Measurements from ENCODE around the gene LMBR1L.

Gene LMBR1L

DNA sequence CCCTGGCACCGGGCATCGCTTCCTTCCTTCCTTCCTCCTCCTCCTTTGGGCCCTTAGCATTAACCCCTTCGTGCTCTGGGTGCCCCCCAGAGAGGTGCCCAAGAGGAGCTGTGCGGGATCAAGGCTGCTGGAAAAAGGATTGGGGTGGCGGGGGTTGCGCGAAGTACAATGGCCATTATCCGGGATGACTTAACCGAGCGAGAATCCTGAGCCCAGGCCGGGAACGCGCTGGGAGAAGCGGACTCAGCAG is 18.9 kb downstream of the LMBR1L start (continued):
- TF ChIP-seq, protein P1, sequence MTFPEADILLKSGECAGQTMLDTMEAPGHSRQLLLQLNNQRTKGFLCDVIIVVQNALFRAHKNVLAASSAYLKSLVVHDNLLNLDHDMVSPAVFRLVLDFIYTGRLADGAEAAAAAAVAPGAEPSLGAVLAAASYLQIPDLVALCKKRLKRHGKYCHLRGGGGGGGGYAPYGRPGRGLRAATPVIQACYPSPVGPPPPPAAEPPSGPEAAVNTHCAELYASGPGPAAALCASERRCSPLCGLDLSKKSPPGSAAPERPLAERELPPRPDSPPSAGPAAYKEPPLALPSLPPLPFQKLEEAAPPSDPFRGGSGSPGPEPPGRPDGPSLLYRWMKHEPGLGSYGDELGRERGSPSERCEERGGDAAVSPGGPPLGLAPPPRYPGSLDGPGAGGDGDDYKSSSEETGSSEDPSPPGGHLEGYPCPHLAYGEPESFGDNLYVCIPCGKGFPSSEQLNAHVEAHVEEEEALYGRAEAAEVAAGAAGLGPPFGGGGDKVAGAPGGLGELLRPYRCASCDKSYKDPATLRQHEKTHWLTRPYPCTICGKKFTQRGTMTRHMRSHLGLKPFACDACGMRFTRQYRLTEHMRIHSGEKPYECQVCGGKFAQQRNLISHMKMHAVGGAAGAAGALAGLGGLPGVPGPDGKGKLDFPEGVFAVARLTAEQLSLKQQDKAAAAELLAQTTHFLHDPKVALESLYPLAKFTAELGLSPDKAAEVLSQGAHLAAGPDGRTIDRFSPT (tag by site-specific recombination; IDR thresholded peaks at IDR 0.05) = peak; percentile 32; the same call in 1 of the 2 replicates

- Histone ChIP-seq H3K36me3 (ENCODE audit: control insufficient read depth in 2 of 2, insufficient read depth in 1 of 2, low read length in 2 of 2) (peaks cover 2 to 10% of the 10 kb centered on the region in 2 experiments; a peak in 1 of 3 replicates), H3K4me3 (ENCODE audit: low read depth, low read length) (no peak overlapping the region), H3K27ac (ENCODE audit: extremely low read depth, low read depth, low read length) (no peak overlapping the region), H3K4me1 (ENCODE audit: control insufficient read depth, insufficient read depth, low read length) (no peaks in the 10 kb centered on the region), H3K9me3 (ENCODE audit: control insufficient read depth, insufficient read depth, low read depth, low read length) (no peaks in the 10 kb centered on the region)
- CTCF ChIA-PET = interaction anchor here (0.6 to 5.0 kb wide), 20 partner anchors 10 to 103 kb away, joined by 3 to 74 read pairs (median 6); partner anchors contain the start of genes LMBR1L and RHEBL1
- POLR2A ChIA-PET = interaction anchor here (0.7 to 4.8 kb wide), 5 partner anchors 22 to 40 kb away, joined by 3 to 28 read pairs (median 6); partner anchors contain the start of genes RHEBL1 and TUBA1B
- TF ChIP-seq ZNF335 (tag by site-specific recombination; conservative IDR thresholded peaks at IDR 0.05) (no peak), CTCF (tag by site-specific recombination; IDR thresholded peaks at IDR 0.05) (no peak), ZBTB8A (tag by site-specific recombination; IDR thresholded peaks at IDR 0.05) (no peak), ZNF174 (tag by site-specific recombination; IDR thresholded peaks at IDR 0.05) (no peak), ZFP37 (tag by site-specific recombination; IDR thresholded peaks at IDR 0.05) (no peak), ZNF16 (tag by site-specific recombination; IDR thresholded peaks at IDR 0.05; ENCODE audit: low read depth) (no peak), IKZF3 (tag by site-specific recombination; IDR thresholded peaks at IDR 0.05) (no peak), ZNF561 (tag by site-specific recombination; IDR thresholded peaks at IDR 0.05; ENCODE audit: borderline replicate concordance) (no peak), ZNF23 (tag by site-specific recombination; IDR thresholded peaks at IDR 0.05; ENCODE audit: borderline replicate concordance) (no peak), REPIN1 (tag by site-specific recombination; IDR thresholded peaks at IDR 0.05; ENCODE audit: low read depth) (no peak), KLF8 (tag by site-specific recombination; IDR thresholded peaks at IDR 0.05) (no peak), ZNF76 (tag by site-specific recombination; IDR thresholded peaks at IDR 0.05; ENCODE audit: borderline replicate concordance, low read depth) (no peak), BCL6B (tag by site-specific recombination; IDR thresholded peaks at IDR 0.05) (no peak), ZNF202 (tag by site-specific recombination; IDR thresholded peaks at IDR 0.05; ENCODE audit: borderline replicate concordance) (no peak), ZFP69B (tag by site-specific recombination; IDR thresholded peaks at IDR 0.05) (no peak), GFI1B (tag by site-specific recombination; IDR thresholded peaks at IDR 0.05) (no peak)
- TF ChIP-seq, protein P2, sequence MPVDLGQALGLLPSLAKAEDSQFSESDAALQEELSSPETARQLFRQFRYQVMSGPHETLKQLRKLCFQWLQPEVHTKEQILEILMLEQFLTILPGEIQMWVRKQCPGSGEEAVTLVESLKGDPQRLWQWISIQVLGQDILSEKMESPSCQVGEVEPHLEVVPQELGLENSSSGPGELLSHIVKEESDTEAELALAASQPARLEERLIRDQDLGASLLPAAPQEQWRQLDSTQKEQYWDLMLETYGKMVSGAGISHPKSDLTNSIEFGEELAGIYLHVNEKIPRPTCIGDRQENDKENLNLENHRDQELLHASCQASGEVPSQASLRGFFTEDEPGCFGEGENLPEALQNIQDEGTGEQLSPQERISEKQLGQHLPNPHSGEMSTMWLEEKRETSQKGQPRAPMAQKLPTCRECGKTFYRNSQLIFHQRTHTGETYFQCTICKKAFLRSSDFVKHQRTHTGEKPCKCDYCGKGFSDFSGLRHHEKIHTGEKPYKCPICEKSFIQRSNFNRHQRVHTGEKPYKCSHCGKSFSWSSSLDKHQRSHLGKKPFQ (tag by site-specific recombination; IDR thresholded peaks at IDR 0.05) = no peak
Measured at GRCh38 chr12:49091056-49091835, 19.4 kb downstream of the LMBR1L start.
